Measurements from ENCODE around the gene CEP350. TPM values are rescaled to one million over a fixed set of nuclear protein-coding genes. Genes with fewer than 3 reads are reported as not detected.

CEP350 gene
- total RNA-seq, 1 donor from 2014 or later: 31.1 TPM

- FAIRE-seq: no peak
- peaks cover 5% of the 10 kb centered on the region for H3K36me3 ChIP-seq (ENCODE audit: control insufficient read depth, insufficient read depth, low read length)
- DNase-seq (ENCODE audit: low read depth): no peak
- no peak for TF ChIP-seq CTCF (IDR thresholded peaks at IDR 0.05; ENCODE audit: insufficient read depth, low read length, severe bottlenecking)
- no peaks in the 10 kb centered on the region for H3K27me3 ChIP-seq (ENCODE audit: control insufficient read depth, insufficient read depth, low read length)
- H3K4me3 ChIP-seq (ENCODE audit: low read depth, low read length): no peak overlapping the region
Observed at GRCh38 chr1:180103819-180104218, 149.2 kb downstream of the CEP350 start.

- no peak for TF ChIP-seq CTCF (IDR thresholded peaks at IDR 0.05; ENCODE audit: insufficient read depth, low read length, severe bottlenecking)
Observed at GRCh38 chr1:180112091-180112490, 157.5 kb downstream of the CEP350 start.

GRCh38 chr1:180112984-180113647, 158.5 kb downstream of the CEP350 start:
- DNase-seq (ENCODE audit: low read depth) (no peak), FAIRE-seq (no peak)
- Histone ChIP-seq H3K36me3 (ENCODE audit: control insufficient read depth, insufficient read depth, low read length) (peaks cover 6% of the 10 kb centered on the region), H3K4me3 (ENCODE audit: low read depth, low read length) (no peak overlapping the region), H3K27me3 (ENCODE audit: control insufficient read depth, insufficient read depth, low read length) (no peaks in the 10 kb centered on the region)
- no peak for TF ChIP-seq CTCF (IDR thresholded peaks at IDR 0.05; ENCODE audit: insufficient read depth, low read length, severe bottlenecking)

More at GRCh38 chr1:180112091-180112490, 157.5 kb downstream of the CEP350 start:
- DNase-seq (ENCODE audit: low read depth): no peak
- Histone ChIP-seq H3K4me3 (ENCODE audit: low read depth, low read length) (no peak overlapping the region), H3K27me3 (ENCODE audit: control insufficient read depth, insufficient read depth, low read length) (no peaks in the 10 kb centered on the region), H3K36me3 (ENCODE audit: control insufficient read depth, insufficient read depth, low read length) (peaks cover 6% of the 10 kb centered on the region)
- no peak for FAIRE-seq

- TF ChIP-seq CTCF (IDR thresholded peaks at IDR 0.05; ENCODE audit: insufficient read depth, low read length, severe bottlenecking): no peak
- DNase-seq (ENCODE audit: low read depth) (no peak), FAIRE-seq (no peak)
- no peak overlapping the region for H3K4me3 ChIP-seq (ENCODE audit: low read depth, low read length)
- no peaks in the 10 kb centered on the region for H3K27me3 ChIP-seq (ENCODE audit: control insufficient read depth, insufficient read depth, low read length)
- H3K36me3 ChIP-seq (ENCODE audit: control insufficient read depth, insufficient read depth, low read length): peaks cover 4% of the 10 kb centered on the region
Observed at GRCh38 chr1:180114396-180114945, 159.9 kb downstream of the CEP350 start.

GRCh38 chr1:180116964-180117763, 162.6 kb downstream of the CEP350 start:
- H3K4me3 ChIP-seq (ENCODE audit: low read depth, low read length): no peak overlapping the region
- no peak for TF ChIP-seq CTCF (IDR thresholded peaks at IDR 0.05; ENCODE audit: insufficient read depth, low read length, severe bottlenecking)
- DNase-seq (ENCODE audit: low read depth): no peak
- FAIRE-seq: no peak
- no peaks in the 10 kb centered on the region for H3K36me3 ChIP-seq (ENCODE audit: control insufficient read depth, insufficient read depth, low read length)
- H3K27me3 ChIP-seq (ENCODE audit: control insufficient read depth, insufficient read depth, low read length): no peaks in the 10 kb centered on the region
